ENCODE results near the gene CSAD.
A peak's percentile ranks its signal among the peaks of the same experiment; 100 is the strongest.

DNA sequence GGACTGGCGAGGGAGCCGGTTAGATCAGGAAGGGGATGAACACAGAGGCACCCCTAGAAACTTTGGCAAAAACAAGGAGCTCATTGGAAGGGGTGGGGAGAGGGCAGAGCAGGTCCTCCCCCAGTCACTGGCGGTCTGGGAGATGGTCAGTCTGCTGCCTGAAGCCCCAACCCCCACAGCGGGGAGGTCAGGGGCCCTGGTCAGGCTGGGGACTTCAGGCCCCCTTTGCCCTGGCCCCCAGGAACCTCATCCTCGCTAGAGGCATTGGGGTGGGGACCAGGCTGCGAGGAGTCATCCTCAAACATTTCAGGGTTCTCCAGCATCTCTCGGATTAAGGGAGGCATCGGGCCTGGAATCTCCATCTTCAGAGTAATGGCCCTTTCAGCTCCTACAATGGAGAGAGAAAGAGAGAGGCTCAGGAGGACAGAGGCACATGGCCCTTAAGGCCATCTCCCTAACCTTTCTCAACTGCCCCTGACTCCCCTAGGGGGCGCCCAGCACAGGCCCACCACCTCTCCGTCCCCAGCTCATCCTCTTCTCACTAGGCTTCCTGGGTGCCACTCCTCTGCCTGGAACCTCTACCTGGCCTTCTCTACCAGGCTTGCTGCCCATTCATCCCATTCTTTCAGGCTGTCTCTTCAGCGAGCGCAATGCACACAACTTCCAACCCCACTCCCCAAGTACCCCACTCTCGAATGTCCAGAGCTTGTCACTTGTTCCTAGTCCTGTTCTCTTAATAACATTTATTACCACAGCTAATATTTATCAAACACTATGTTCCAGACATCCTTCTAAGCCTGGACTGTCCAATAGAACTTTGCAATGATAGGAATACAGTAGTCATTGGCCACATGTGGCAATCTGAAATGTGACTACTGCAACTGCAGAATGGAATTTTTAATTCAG is 31.0 kb upstream of the CSAD start:
- TF ChIP-seq, protein P1, sequence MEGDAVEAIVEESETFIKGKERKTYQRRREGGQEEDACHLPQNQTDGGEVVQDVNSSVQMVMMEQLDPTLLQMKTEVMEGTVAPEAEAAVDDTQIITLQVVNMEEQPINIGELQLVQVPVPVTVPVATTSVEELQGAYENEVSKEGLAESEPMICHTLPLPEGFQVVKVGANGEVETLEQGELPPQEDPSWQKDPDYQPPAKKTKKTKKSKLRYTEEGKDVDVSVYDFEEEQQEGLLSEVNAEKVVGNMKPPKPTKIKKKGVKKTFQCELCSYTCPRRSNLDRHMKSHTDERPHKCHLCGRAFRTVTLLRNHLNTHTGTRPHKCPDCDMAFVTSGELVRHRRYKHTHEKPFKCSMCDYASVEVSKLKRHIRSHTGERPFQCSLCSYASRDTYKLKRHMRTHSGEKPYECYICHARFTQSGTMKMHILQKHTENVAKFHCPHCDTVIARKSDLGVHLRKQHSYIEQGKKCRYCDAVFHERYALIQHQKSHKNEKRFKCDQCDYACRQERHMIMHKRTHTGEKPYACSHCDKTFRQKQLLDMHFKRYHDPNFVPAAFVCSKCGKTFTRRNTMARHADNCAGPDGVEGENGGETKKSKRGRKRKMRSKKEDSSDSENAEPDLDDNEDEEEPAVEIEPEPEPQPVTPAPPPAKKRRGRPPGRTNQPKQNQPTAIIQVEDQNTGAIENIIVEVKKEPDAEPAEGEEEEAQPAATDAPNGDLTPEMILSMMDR (IDR thresholded peaks at IDR 0.05): peak; percentile 48
- no peak for TF ChIP-seq E2F4 (CRISPR knock-in tag; IDR thresholded peaks at IDR 0.05; ENCODE audit: borderline replicate concordance, low read depth)

Data from WTC11 (cell line).